GM08714 (cell line): Measurements from ENCODE around the gene RAB1B.
"Not testable (repeated sequence)": the region's sequence is repeated elsewhere in the genome, so short reads cannot be mapped to it uniquely, and the experiment has no call there.

Experiments
- H3K4me3 ChIP-seq: fragments of 200-500 bp; sonication (Bioruptor generic); 2 replicates; pipeline ENCODE4 v1.5.1; 2014; ENCODE audit warnings: mild to moderate bottlenecking, low read length, inconsistent platforms
- ZNF274 ChIP-seq: IDR thresholded peaks from 2 replicates; pipeline ENCODE4 v1.6.1; 2012; ENCODE audit warnings: mild to moderate bottlenecking, low read depth, low read length

Gene RAB1B

GRCh38 chr11:66291303-66291705 lies 22.9 kb downstream of the RAB1B start:
- no peak for TF ChIP-seq ZNF274

GRCh38 chr11:66291706-66292542 lies 23.5 kb downstream of the RAB1B start, which contains the start of gene TMEM151A:
Gene TMEM151A (plus strand): TSS chr11:66291894. CDS start chr11:66292014, 120 bp downstream.
- no peak for TF ChIP-seq ZNF274
- H3K4me3 ChIP-seq, result no peak within 1 kb of the TSS

More at GRCh38 chr11:66291303-66291705, 22.9 kb downstream of the RAB1B start:
- H3K4me3 ChIP-seq, result no peak overlapping the region

- TF ChIP-seq ZNF274, result no peak
- no peak overlapping the region for H3K4me3 ChIP-seq
These were observed 24.3 kb downstream of the RAB1B start for GRCh38 chr11:66292543-66293332.

- H3K4me3 ChIP-seq, result no peak overlapping the region
- no peak for TF ChIP-seq ZNF274
These were observed 24.9 kb downstream of the RAB1B start for GRCh38 chr11:66293352-66293751.

DNA sequence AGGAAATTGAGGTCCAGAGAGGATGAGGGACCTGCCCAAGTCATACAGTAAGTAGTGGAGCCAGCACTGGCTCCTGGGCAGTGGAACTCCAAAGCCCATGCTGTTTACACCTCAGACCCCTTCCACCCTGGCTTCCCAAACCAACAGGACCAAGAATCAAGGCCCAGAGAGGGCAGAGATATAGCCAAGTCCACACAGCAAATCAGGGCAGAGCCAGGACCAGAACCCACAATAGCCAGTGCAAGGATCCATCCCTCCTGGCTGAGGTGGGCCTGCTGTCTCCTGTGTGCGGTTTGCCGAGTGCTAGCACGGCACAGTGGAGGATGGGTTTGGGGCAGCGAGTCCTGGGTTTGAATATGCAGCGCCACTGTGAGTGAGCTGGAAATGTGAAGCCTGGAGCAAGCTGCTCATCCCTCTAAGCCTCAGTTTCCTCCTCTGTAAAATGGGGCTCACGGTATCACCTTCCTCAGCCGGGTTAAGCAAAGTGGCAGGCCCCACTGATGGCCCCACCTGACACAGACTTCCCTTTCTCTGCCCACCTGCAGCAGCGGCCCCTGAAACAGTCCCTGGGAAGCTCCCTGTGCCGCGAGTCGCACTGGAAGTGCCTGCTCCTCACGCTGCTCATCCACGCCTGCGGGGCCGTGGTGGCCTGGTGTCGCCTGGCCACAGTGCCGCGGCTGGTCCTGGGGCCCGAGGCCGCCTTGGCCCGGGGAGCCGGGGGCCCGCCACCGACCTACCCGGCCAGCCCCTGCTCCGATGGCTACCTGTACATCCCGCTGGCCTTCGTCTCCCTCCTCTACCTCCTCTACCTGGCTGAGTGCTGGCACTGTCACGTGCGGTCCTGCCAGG lies 25.6 kb downstream of the RAB1B start:
- TF ChIP-seq ZNF274, result no peak

DNA sequence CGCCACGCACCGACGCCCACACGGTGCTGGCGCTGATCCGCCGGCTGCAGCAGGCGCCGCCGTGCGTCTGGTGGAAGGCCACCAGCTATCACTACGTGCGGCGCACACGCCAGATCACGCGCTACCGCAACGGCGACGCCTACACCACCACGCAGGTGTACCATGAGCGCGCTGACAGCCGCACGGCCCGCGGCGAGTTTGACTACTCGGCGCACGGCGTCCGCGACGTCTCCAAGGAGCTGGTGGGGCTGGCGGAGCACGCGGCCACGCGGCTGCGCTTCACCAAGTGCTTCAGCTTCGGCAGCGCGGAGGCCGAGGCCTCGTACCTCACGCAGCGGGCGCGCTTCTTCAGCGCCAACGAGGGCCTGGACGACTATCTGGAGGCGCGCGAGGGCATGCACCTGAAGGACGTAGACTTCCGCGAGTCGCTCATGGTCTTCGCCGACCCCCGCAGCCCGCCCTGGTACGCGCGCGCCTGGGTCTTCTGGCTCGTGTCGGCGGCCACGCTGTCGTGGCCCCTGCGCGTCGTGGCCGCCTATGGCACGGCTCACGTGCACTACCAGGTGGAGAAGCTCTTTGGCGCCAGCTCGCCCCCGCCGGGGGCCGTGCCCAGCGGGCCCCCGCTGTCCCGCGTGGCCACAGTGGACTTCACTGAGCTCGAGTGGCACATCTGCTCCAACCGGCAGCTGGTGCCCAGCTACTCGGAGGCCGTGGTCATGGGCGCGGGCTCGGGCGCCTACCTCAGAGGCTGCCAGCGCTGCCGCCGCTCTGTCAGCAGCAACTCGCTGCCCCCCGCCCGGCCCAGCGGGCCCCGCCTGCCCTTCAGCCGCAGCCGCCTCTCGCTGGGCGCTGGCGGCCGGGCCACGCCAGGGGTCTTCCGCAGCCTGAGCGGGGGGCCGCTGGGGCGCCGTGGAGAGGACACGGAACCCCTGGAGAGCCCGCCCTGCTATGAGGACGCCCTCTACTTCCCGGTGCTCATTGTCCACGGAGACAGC lies 26.5 kb downstream of the RAB1B start:
- no peak for TF ChIP-seq ZNF274
- H3K4me3 ChIP-seq, result no peak overlapping the region

More for the DNA sequence above, 25.6 kb downstream of the RAB1B start:
- no peak overlapping the region for H3K4me3 ChIP-seq

GRCh38 chr11:66297610-66298009 lies 29.2 kb downstream of the RAB1B start:
- no peak for TF ChIP-seq ZNF274
- H3K4me3 ChIP-seq, result no peak overlapping the region

GRCh38 chr11:66299186-66299585 lies 30.7 kb downstream of the RAB1B start:
- no peak for TF ChIP-seq ZNF274

GRCh38 chr11:66302656-66303055 lies 34.2 kb downstream of the RAB1B start:
- TF ChIP-seq ZNF274, result no peak
- no peak overlapping the region for H3K4me3 ChIP-seq

More at GRCh38 chr11:66299186-66299585, 30.7 kb downstream of the RAB1B start:
- H3K4me3 ChIP-seq, result no peak overlapping the region

DNA sequence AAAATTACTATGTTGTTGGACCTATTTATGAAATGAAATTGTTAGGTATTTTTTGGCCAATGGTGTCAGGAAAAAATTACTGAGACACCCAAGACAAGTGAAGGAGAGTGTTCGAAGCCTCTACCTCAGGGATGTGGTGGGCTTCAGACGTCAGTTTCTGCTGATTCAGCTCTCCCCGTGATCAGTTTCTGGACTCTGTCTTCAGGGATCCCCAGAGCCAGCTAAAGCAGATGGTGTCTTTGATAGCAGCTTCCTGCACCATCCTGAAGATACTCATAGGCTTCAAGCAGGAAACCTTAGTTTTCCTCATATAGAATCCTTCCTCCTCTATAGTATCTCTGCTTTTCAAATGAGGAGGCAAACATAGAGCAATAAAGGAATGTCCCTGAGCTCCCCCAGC lies 41.0 kb downstream of the RAB1B start:
- no peak overlapping the region for H3K4me3 ChIP-seq
- no peak for TF ChIP-seq ZNF274

DNA sequence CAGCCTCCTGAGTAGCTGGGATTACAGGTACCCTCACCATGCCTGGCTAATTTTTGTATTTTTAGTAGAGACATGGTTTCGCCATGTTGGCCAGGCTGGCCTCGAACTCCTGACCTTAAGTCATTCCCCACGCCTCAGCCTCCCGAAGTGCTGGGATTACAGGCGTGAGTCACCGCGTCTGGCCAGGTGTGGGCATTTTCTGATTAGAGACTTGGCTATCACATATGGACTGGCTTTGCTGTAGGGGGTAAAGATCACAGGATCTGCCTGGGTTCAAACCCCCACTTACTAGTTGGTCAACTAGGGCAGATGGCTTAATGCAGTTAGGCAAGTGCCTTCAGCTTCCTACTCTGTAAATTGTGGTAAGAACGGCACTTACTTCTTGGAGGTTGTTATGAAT lies 41.9 kb downstream of the RAB1B start:
- TF ChIP-seq ZNF274, result no peak
- H3K4me3 ChIP-seq, result no peak overlapping the region

- not testable (repeated sequence) for H3K4me3 ChIP-seq
These were observed 42.5 kb downstream of the RAB1B start for GRCh38 chr11:66310803-66311440.
